MM.1S (cell line): Measurements from ENCODE around the gene TIMP1.

Experiments
- DNase-seq: peaks from one replicate; pipeline ENCODE4 v3.0.0-alpha.2; 2015
- H2AFZ ChIP-seq: fragments of 300-600 bp; sonication (generic); 2 replicates; pipeline ENCODE4 v1.6.0; 2016; ENCODE audit warnings: antibody characterized with exemption, low read length
- H3F3A ChIP-seq: fragments of 300-600 bp; sonication (generic); 2 replicates; pipeline ENCODE4 v1.6.1; 2016; ENCODE audit warnings: mild to moderate bottlenecking, antibody characterized with exemption, low read length, moderate library complexity, mixed read lengths; ENCODE audit not compliant: insufficient read depth
- H3K27ac ChIP-seq: fragments of 300-600 bp; sonication (generic); 2 replicates; pipeline ENCODE4 v1.5.1; 2016; ENCODE audit warnings: mild to moderate bottlenecking, low read length
- H3K27me3 ChIP-seq: fragments of 300-600 bp; sonication (generic); replicated peaks from 2 replicates; pipeline ENCODE4 v1.6.0; 2016; ENCODE audit warnings: low read length; ENCODE audit not compliant: insufficient read depth
- H3K36me3 ChIP-seq: fragments of 300-600 bp; sonication (generic); replicated peaks from 2 replicates; pipeline ENCODE4 v1.6.1; 2016; ENCODE audit warnings: mild to moderate bottlenecking, low read length, mixed read lengths; ENCODE audit not compliant: insufficient read depth
- H3K4me1 ChIP-seq: fragments of 300-600 bp; sonication (generic); 2 replicates; pipeline ENCODE4 v1.6.1; 2016; ENCODE audit warnings: low read length, mixed read lengths
- H3K4me2 ChIP-seq: fragments of 300-600 bp; sonication (generic); 2 replicates; pipeline ENCODE4 v1.6.0; 2016; ENCODE audit warnings: low read depth, low read length
- H3K4me3 ChIP-seq: fragments of 300-600 bp; sonication (generic); 2 replicates; pipeline ENCODE4 v1.5.1; 2016; ENCODE audit warnings: low read length, mixed read lengths
- H3K79me2 ChIP-seq: fragments of 300-600 bp; sonication (generic); 2 replicates; pipeline ENCODE4 v1.6.1; 2016; ENCODE audit warnings: mixed run types, low read length, mixed read lengths
- H3K9ac ChIP-seq: fragments of 300-600 bp; sonication (generic); 2 replicates; pipeline ENCODE4 v1.6.1; 2016; ENCODE audit warnings: low read length, mixed read lengths
- H3K9me2 ChIP-seq: fragments of 300-600 bp; sonication (generic); replicated peaks from 2 replicates; pipeline ENCODE4 v1.6.1; 2016; ENCODE audit warnings: mild to moderate bottlenecking, low read length, mixed read lengths; ENCODE audit not compliant: insufficient read depth
- H3K9me3 ChIP-seq: fragments of 300-600 bp; sonication (generic); replicated peaks from 2 replicates; pipeline ENCODE4 v1.6.1; 2016; ENCODE audit warnings: mild to moderate bottlenecking, low read length, mixed read lengths; ENCODE audit not compliant: insufficient read depth
- H4K20me1 ChIP-seq: fragments of 300-600 bp; sonication (generic); 2 replicates; pipeline ENCODE4 v1.6.1; 2016; ENCODE audit warnings: mild to moderate bottlenecking, low read length, moderate library complexity, mixed read lengths; ENCODE audit not compliant: insufficient read depth
- EZH2 ChIP-seq: fragments of 300-600 bp; sonication (generic); optimal IDR thresholded peaks from 2 replicates; pipeline ENCODE3; 2017; ENCODE audit warnings: low read depth, mild to moderate bottlenecking, antibody characterized with exemption, low read length, mixed read lengths
- EZH2phosphoT487 ChIP-seq: fragments of 300-600 bp; sonication (generic); IDR thresholded peaks from 2 replicates; pipeline ENCODE4 v1.6.1; 2018; ENCODE audit warnings: antibody characterized with exemption, low read length
- TF ChIP-seq, protein P1 (sequence below): fragments of 300-600 bp; sonication (generic); IDR thresholded peaks from 2 replicates; pipeline ENCODE4 v1.5.1; 2016; ENCODE audit warnings: antibody characterized with exemption, low read length, mixed read lengths

Gene TIMP1

DNA sequence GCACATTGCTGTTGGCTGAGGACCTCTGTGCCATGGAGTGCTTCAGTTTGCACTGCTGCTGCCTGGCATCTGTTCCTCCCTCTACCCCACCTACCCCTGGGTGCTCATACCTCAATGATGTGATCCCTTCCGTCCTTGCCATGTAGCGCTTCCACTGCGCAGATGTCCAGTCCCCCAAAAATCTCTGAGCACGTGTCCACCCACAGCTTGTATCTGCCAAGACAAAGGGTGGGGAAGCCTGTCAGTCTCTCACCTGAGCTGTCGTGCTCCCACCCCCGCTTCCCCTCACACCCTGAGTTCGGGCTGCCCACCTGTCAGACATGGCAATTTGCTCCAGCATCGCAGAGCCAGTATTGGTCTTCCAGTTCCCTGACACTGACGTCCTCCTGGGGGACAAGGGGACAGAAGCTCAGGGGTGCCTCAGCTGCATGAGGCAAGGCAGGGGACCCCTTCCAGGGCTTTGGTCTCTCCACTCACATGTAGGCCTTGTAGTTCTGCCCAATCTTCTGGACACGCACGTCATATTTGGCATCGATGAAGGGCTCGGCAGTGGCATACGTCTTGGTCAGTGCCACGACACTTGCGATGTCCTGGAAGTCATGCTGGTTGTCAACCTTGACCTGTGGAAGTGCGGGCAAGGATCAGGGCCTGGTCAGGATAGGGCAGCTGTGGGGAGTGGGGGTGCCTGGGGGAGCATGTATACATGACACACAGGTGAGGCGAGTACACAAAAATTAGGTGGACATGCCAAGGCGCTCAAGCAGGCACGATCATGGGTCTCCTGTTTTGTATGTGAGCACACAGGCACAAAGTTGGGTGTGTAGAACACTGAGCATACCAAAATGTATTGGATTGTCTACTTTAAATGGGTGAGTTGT lies 6.0 kb upstream of the TIMP1 start:
- no peaks in the 10 kb centered on the region for H3F3A ChIP-seq
- H3K4me1 ChIP-seq = no peaks in the 10 kb centered on the region
- no peak for TF ChIP-seq EZH2phosphoT487
- TF ChIP-seq EZH2 = no peak
- TF ChIP-seq, protein P1, sequence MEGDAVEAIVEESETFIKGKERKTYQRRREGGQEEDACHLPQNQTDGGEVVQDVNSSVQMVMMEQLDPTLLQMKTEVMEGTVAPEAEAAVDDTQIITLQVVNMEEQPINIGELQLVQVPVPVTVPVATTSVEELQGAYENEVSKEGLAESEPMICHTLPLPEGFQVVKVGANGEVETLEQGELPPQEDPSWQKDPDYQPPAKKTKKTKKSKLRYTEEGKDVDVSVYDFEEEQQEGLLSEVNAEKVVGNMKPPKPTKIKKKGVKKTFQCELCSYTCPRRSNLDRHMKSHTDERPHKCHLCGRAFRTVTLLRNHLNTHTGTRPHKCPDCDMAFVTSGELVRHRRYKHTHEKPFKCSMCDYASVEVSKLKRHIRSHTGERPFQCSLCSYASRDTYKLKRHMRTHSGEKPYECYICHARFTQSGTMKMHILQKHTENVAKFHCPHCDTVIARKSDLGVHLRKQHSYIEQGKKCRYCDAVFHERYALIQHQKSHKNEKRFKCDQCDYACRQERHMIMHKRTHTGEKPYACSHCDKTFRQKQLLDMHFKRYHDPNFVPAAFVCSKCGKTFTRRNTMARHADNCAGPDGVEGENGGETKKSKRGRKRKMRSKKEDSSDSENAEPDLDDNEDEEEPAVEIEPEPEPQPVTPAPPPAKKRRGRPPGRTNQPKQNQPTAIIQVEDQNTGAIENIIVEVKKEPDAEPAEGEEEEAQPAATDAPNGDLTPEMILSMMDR = no peak
- no peaks in the 10 kb centered on the region for H3K27me3 ChIP-seq
- DNase-seq = no peak
- no peaks in the 10 kb centered on the region for H3K9me3 ChIP-seq
- no peak overlapping the region for H3K9ac ChIP-seq
- no peaks in the 10 kb centered on the region for H3K79me2 ChIP-seq
- H4K20me1 ChIP-seq = no peaks in the 10 kb centered on the region
- H3K36me3 ChIP-seq = no peaks in the 10 kb centered on the region
- no peak overlapping the region for H2AFZ ChIP-seq
- H3K4me2 ChIP-seq = no peak overlapping the region
- H3K4me3 ChIP-seq = no peak overlapping the region
- H3K27ac ChIP-seq = no peak overlapping the region
- H3K9me2 ChIP-seq = no peaks in the 10 kb centered on the region

DNA sequence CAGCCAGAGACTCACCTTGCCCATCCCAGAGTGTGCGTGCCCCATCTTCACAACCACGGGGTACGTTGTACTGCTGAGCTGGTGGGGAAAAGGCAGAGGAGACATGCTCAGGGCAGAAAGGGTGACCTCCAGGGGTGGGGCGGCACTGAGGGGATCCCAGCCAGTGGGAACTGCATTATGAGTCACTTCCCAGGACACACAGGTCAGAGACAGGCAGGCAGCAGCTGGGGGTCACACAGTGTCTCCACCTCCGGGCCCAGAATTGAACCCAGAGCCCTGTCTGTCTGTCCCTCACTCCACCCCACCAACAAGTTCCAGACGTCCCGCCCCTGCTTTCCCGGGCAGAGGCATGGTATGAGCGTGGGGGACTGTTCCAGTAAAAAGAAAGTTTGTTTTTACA lies 4.8 kb upstream of the TIMP1 start:
- Histone ChIP-seq H3K4me1 (0 out of 2 replicates have a peak, but pooled peaks cover 5% of the 10 kb centered on the region), H3K27ac (no peak overlapping the region), H3K9me3 (no peaks in the 10 kb centered on the region), H4K20me1 (no peaks in the 10 kb centered on the region), H3K4me3 (no peak overlapping the region), H3K9ac (no peak overlapping the region), H3K9me2 (no peaks in the 10 kb centered on the region), H3K79me2 (no peaks in the 10 kb centered on the region), H3F3A (no peaks in the 10 kb centered on the region), H3K4me2 (no peak overlapping the region), H2AFZ (no peak overlapping the region), H3K27me3 (no peaks in the 10 kb centered on the region), H3K36me3 (no peaks in the 10 kb centered on the region)
- TF ChIP-seq, protein P1 = no peak
- no peak for DNase-seq

- Histone ChIP-seq H3F3A (no peaks in the 10 kb centered on the region), H3K27ac (no peak overlapping the region), H2AFZ (no peak overlapping the region), H3K9me2 (no peaks in the 10 kb centered on the region), H3K79me2 (no peaks in the 10 kb centered on the region), H3K9me3 (no peaks in the 10 kb centered on the region), H3K36me3 (no peaks in the 10 kb centered on the region), H3K4me1 (0 out of 2 replicates have a peak, but pooled peaks cover 5% of the 10 kb centered on the region), H3K9ac (no peak overlapping the region), H3K27me3 (no peaks in the 10 kb centered on the region), H4K20me1 (no peaks in the 10 kb centered on the region), H3K4me2 (no peak overlapping the region), H3K4me3 (no peak overlapping the region)
- no peak for DNase-seq
- no peak for TF ChIP-seq EZH2
- no peak for TF ChIP-seq EZH2phosphoT487
- TF ChIP-seq, protein P1 = no peak
Measured at GRCh38 chrX:47577901-47578300, 4.3 kb upstream of the TIMP1 start.
